HG02938 (cell line): ENCODE data around the gene UBA52.
A peak's percentile ranks its signal among the peaks of the same experiment; 100 is the strongest.
"Not testable (repeated sequence)": the region's sequence is repeated elsewhere in the genome, so short reads cannot be mapped to it uniquely, and the experiment has no call there.

Experiments
- ATAC-seq: cut with Tn5 transposase; IDR thresholded peaks from one replicate; pipeline ENCODE4 v1.9.1; 2021; ENCODE audit warnings: mild to moderate bottlenecking, moderate library complexity; ENCODE audit not compliant: unreplicated experiment

UBA52 gene

GRCh38 chr19:18571564-18572344, at the start of gene UBA52:
Gene UBA52 (plus strand): TSS chr19:18571857. CDS start chr19:18573301, 1,444 bp downstream.
- peak; percentile 87 for ATAC-seq

- ATAC-seq: peak; percentile 85
Observed at GRCh38 chr19:18522124-18522861, 49.4 kb upstream of the UBA52 start.

DNA sequence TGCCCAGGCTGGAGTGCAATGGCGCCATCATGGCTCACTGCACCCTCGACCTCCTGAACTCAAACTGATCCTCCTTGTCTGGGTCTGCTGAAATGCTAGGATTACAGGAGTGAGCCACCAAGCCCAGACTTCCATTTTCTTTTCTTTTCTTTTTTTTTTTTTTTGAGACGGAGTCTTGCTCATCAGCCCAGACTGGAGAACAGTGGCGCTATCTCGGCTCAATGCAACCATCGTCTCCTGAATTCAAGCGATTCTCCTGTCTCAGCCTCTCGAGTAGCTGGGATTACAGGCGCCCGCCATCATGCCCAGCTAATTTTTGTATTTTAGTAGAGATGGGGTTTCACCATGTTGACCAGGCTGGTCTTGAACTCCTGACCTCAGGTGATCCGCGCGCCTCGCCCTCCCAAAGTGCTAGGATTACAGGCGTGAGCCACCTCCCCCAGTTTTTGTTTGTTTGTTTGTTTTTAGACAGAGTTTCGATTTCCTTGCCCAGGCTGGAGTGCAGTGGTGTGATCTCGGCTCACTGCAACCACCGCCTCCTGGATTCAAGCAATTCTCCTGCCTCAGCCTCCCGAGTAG, 48.7 kb upstream of the UBA52 start:
- not testable (repeated sequence) for ATAC-seq

DNA sequence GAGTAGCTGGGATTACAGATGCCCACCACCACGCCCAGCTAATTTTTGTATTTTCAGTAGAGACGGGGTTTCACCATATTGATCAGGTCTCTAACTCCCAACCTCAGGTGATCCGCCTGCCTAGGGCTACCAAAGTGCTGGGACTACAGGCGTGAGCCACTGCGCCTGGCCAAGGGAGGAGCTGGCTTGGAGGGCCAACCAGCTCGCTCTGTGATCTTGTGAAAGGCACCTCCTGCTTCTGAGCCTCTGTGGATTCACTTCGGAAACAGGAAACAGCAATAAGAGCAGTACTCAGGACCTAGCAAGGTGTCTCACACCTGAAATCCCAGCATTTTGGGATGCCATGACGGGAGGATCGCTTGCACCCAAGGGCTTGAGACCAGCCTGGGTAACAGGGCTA, 47.8 kb upstream of the UBA52 start:
- ATAC-seq: no peak

DNA sequence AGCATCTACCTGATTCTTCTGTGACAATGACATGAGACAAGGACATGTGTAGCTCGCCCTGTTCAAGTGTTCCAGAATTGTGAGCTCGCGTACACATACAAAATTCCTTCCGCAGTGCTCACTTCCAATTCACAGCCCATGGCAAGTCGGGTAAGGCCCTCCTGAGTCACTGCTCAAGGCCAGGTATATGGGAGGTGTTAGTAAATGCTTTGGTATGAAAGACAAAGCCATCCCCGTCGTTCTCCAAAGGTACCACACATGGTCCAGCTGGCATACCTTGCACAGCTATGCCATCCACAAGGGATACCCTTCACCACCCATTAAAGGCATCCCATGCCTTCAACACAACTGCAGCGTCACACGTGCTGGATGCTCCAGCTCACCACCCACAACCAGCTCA, 45.3 kb upstream of the UBA52 start:
- ATAC-seq: no peak

DNA sequence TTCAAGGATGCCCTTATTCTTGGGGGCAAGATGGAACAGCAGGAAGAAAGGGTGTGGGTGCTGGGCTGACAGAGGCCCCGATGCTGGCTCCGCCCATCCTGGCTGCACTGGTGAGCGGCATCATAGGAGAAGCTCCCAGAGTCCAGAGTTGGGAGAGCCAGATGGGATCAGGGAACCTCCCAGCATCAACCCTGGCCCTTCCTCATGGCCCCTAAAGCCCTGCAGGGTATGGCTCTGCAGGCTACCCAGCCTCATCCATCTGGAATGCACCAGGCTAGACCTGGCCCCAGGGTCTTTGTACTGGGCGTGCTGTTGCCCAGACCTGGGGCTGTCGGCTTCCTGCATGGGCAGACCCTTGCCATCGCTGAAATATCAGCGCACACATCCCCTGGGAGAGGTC, 41.9 kb upstream of the UBA52 start:
- no peak for ATAC-seq

- ATAC-seq: no peak
Observed at GRCh38 chr19:18531485-18531884, 40.2 kb upstream of the UBA52 start.

GRCh38 chr19:18532168-18532890, 39.3 kb upstream of the UBA52 start:
- no peak for ATAC-seq

- ATAC-seq: no peak
Observed at GRCh38 chr19:18533058-18533457, 38.6 kb upstream of the UBA52 start.

- ATAC-seq: no peak
Observed at GRCh38 chr19:18536475-18536874, 35.2 kb upstream of the UBA52 start.

- no peak for ATAC-seq
Observed at GRCh38 chr19:18537431-18537830, 34.2 kb upstream of the UBA52 start.

- no peak for ATAC-seq
Observed at GRCh38 chr19:18538115-18538514, 33.5 kb upstream of the UBA52 start.

GRCh38 chr19:18539372-18539771, 32.3 kb upstream of the UBA52 start:
- ATAC-seq: no peak

GRCh38 chr19:18540200-18540599, 31.5 kb upstream of the UBA52 start:
- ATAC-seq: not testable (repeated sequence)

GRCh38 chr19:18541258-18541991, 30.2 kb upstream of the UBA52 start:
- ATAC-seq: no peak

- no peak for ATAC-seq
Observed at GRCh38 chr19:18541992-18542940, 29.4 kb upstream of the UBA52 start.

GRCh38 chr19:18542941-18543813, 28.5 kb upstream of the UBA52 start, which contains the start of gene FKBP8:
Gene FKBP8 (minus strand): TSS chr19:18543573. CDS start chr19:18541970, 1,603 bp downstream.
- peak; percentile 73 for ATAC-seq

- peak; percentile 48 for ATAC-seq
Observed at GRCh38 chr19:18543814-18544475, 27.7 kb upstream of the UBA52 start.
